GM19099 (cell line): ENCODE measurements around the gene IL3RA.
A peak's percentile ranks its signal among the peaks of the same experiment; 100 is the strongest.

Experiments used
- POLR2A ChIP-seq: IDR thresholded peaks from 3 replicates; pipeline ENCODE4 v1.6.1; 2011; ENCODE audit warnings: low read depth; ENCODE audit not compliant: insufficient read length; ENCODE audit errors: extremely low read depth

Gene IL3RA

DNA sequence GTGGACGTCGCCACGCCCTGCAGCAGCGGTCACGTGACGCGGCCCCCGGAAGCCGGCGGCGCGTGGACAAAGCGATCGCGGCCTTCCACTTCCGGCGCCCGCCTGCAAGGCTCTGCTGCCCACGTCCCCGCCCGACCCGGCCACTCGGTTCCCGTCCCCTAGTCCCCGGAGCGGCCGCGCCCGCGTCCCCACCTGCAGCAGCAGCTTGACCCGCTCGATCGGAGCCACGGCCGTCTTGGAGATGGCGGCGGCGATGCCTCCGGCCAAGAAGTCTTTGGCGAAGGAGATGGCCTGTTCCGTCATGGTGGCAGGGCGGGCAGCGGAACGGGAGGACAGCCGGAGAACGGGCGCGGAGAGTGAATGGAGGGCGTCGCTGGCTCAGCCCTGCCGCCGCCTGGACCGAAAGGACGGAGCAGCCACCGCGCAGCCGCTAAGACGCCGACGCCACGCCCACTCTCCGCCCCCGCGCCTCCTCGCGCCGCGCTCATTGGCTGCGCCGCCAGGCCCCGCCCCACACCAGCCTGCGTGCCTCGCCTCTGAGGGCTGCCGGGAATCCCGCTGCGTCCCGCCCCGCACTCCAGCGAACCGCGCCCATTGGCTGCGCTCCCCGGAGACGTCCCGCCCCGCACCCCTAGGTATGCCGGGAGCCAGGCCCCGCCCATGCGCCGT is 55.3 kb downstream of the IL3RA start, which contains the start of gene SLC25A6:
Gene SLC25A6 (minus strand): TSS at position 407 of the 669 bp plus-strand sequence. CDS start 104 bp downstream, at position 303.
- TF ChIP-seq POLR2A: peak; percentile 82

DNA sequence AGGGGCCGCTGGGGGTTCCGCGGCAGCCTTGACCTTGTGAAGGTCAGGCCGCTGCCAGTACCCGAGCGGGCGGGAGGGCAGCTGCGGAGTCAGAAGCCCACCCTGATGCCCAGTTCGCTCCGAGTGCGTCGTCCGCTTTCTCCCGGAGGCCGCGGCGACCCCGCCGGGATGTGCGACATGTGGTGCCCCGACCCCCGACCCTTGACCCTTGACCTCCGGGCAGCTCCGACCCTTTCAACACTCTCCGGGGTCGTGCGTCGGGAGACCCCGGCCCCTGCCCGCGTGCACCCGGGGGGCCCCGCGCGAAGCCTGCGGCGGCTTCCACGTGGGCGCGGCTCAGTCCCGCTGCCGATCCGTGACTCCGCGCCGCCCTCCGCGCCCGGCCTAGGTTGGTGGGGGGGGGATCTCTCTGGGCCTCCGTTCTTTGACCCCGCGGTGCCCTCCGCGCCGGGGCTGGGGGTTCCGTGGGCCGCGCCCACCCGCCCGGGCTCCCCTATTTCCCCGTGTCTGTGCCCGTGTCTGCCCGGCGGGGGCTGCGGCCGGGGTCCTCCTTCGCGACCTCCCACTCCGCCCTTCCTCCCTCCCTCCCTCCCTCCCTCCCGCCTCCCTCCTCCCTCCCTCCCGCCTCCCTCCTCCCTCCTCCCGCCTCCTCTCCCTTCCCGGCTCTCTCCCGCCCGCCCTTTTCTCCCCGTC is 55.9 kb downstream of the IL3RA start:
- peak; percentile 91 for TF ChIP-seq POLR2A

DNA sequence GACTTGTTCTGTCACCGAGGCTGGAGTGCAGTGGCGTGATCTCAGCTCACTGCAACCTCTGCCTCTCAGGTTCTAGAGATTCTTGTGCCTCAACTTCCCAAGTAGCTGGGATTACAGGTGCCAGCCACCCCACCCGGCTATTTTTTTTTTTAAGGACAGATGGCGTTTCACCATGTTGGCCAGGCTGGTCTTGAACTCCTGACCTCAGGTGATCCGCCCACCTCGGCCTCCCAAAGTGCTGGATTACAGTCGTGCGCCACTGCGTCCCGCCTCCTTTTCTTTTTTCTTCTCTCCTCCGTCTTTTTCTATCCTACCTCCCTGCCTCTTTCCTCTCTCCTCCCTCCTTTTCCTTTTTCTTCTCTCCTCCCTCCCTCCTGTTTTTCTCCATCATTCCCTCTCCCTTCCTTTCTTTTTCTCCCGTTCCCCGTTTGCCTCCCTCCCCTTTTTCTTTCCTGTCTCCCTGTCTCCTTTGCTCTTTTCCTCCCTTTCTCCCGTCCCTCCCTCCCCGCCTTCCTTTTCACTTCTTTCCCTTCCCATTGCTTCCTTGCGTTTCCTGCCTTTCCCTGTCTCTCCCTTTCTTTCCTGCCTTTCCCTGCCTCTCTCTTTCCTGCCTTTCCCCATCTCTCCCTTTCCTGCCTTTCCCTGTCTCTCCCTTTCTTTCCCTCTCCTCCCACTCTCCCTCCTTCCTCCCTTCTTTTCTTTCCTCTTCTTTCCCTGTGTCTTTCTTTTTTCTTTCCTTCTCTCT is 57.5 kb downstream of the IL3RA start:
- TF ChIP-seq POLR2A: no peak

DNA sequence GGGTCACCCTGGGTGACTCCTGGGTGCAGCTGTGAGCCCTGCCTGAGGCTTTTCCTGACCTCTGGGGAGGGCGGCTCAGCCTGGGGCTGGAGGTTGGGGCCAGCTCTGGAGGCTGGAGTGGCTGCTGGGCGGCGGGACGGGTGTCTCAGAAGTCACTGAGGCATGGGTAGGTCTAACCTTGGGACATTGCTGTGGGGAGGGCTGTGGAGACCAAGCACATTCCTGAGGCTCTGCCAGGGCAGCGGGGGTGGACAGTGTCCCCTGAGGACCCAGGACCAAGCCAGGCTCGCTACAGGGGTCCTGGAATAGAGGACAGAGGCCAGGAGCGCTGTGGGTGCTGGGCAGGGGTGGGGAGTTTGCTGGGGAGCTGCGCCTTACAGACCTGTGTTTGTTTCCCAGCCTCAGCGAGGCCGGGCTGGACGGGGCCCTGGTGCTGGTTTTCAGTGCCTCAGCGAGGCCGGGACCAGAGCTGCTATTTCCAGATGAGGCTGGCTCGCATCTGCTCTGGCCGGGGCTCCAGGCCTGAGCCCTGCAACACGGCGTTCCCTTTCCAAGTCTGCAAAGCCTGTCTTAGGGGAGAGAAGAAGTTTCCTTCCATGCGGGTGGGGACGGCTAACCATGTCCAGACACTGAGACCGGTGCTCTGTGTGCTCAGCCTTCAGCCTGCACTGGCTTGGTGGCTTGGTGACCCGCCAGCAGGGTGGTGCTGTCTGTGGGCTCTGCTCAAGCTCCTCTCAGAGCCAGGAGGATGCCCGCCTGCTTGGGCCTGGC is 58.3 kb downstream of the IL3RA start:
- TF ChIP-seq POLR2A: no peak

DNA sequence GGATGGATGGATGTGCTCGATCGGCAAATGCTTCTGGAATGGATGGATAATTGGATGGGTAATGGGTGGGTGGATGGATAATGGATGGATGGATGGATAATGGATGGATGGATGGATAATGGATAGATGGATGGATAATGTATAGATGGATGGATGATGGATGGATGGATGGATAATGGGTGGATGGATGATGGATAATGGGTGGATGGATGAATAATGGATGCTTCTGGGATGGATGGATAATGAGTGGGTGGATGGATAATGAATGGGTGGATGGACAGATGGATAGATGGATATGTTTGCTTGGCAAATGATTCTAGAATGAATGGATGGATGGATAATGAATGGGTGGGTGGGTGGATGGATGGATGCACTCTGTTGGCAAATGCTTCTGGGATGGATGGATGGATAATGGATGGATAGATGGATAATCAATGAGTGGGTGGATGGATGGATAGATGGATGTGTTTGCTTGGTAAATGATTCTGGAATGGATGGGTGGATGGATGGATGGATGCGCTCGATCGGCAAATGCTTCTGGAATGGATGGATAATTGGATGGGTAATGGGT is 59.1 kb downstream of the IL3RA start:
- TF ChIP-seq POLR2A: peak; percentile 13

DNA sequence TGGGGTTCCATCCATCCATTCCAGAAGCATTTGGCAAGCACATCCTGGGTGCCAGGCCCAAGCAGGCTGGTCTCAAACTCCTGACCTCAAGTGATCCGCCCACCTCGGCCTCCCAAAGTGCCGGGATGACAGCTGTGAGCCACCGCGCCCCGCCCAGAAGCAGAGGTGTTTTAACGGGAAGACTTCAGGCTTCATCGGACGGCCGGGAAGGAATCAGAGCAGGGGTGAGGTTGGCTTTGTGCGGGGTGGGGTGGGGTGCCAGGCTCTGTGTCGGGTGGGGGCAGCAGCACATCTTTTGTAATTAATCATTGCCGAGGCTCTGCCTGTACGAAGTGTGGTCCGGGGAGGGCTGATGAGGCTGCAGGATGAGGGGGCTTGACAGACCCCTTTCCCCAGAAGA is 60.4 kb downstream of the IL3RA start:
- no peak for TF ChIP-seq POLR2A

DNA sequence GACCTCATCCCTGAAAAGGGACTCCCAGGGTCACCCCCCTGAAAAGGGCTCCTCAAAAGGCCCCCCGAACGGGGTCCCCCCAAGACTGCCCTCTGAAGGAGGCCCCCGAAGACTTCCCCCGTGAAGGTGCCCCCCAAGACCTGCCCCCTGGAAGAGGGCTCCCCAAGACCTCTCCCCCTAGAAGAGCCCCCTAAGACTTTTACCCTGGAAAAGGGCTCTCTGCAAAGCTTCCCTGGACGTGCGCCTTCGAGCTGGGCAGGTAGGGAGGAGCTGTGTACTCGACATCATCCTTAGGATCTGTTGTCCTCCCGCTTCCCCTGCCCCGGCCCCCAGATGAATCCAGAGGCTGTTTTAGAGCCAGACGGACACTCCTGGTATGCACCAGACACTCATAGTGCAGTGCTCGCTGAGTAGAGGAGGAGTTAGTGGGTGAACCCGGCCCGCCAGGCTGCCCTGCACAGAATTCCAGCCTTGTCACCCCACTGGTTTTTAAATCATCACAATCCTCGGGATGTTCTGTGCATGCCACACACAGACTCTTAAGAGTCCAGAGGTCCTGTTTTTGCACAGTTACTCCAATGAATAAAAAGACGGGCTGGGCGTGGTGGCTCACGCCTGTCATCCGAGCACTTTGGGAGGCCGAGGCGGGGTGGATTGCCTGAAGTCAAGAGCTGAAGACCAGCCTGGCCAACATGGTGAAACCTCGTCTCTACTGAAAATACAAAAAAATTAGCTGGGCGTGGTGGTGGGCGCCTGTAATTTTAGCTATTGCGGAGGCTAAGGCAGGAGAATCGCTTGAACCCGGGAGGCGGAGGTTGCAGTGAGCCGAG is 61.1 kb downstream of the IL3RA start:
- no peak for TF ChIP-seq POLR2A

DNA sequence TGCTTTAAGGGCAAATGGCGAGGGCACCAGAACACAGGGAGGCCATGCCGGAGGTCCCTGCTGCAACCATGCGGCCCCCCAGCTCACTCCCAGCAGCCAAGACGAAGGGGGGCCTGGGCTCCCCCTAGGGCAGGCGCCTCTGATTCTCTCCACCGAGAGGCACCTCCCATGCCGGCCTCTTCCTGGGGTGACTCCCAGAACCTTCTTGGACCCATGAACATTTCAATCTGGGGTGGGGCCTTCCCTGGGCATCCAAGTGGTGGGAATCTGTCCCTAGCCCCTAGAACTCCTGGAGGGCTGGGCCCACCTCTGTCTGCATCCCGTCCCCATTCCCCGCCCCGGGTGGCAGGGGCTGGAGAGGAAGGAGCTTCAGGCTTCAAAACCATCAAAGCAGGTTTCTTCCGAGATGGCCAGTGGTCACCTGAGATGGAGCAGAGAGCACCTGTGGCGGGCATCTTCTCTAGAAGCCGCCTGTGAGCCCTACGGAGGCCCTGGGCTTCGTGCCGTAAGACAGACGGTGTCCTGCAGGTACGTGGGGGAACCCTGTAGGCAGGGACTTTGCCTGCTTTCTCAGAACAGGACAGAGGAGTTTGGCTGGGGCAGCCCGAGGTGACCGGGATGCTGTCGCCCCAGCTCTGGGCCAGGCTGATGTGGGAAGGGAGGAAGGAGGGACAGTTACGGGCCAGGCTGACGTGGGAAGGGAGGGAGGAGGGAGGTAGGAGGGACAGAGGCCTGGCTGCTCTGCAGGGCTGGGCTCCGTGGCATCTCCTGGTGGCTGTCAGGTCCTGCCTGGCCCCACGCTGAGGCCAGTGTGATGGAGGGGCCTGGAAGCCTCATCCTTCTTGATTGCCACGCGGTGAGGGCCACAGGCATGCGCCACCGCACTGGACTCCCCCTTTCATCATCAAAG is 62.1 kb downstream of the IL3RA start:
- no peak for TF ChIP-seq POLR2A

DNA sequence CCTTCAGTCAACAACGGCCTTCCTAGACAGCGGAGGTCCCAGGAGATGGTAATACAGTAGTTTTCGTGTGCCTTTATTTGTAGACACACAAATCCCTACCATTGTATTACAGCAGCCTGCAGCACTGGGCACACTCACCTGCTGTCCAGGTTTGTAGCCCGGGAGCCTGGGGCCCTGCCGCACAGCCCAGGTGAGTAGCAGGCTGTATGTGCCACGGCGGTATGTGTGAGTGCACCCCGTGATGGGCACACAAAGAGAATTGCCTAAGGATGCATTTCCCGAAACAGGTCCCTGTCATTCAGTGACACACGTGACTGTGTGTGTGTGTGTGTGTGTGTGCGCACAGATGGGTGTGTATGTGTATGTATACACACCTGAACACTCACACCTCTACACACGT is 63.5 kb downstream of the IL3RA start:
- no peak for TF ChIP-seq POLR2A

DNA sequence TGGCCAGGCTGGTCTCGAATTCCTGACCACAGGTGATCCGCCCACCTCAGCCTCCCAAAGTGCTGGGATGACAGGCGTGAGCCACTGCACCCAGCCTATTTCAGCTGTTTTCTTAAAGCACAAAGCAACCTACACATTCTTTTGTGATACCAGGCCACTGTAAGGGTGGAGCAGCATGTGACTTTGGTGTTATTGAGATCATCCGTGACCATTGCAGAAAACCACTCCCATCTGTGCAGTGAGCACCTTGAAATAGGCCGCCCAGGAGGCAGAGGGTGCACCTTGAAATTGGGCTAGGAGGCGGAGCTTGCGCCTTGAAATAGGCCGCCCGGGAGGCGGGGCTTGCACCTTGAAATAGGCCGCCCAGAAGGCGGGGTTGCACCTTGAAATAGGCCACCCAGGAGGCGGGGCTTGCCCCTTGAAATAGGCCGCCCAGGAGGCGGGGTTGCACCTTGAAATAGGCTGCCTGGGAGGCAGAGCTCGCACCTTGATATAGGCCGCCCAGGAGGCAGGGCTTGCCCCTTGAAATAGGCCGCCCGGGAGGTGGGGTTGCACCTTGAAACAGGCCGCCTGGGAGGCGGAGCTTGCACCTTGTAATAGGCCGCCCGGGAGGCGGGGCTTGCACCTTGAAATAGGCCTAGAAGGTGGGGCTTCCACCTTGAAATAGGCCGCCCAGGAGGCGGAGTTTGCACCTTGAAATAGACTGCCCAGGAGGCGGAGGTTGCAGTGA is 64.3 kb downstream of the IL3RA start:
- TF ChIP-seq POLR2A: no peak

DNA sequence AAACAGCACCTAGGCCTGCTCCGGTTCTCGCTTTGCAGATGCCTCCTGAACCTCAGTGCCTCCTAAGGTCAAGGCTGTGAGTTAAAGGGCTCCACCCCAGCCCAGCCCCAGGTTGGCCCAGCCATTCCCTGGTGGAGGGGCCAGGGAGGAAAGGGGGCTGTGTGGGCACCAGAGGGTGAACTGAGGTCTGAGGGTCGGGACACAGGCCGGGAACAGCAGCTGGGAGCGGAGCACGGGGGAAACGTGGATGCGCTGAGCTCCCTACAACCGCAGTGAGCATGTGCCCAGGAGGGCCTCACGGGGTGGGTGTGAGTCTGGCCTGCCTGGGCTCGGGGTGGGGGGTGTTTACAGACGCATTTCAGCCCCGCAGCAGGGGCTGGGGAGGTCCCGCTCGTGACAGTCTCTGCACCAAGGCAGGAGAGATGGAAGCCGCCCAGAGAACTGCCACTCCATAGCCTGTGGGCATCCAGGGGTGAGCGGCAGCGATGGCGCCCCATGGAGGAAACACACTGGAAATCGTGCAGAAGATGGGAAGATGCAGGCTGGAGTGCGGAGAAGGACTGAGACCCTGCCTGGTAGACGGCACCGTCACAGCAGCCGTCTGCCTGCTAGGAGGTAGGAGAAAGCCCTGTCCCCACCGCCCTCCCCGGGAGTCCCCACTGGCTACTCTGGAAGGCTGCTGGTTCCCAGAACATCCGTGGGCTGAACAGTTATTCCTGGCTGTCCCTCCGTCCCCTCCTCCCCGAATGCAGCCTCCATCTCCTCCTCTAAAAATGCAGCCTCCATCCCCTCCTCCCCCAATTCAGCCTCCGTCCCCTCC is 65.2 kb downstream of the IL3RA start:
- no peak for TF ChIP-seq POLR2A
